Dermis microvascular lymphatic vessel endothelial cell (primary cell): ENCODE data around the gene ABLIM1. TPM values are rescaled to one million over a fixed set of nuclear protein-coding genes. Genes with fewer than 3 reads are reported as not detected.
A peak's percentile ranks its signal among the peaks of the same experiment; 100 is the strongest.

Experiments used
- DNase-seq, 2 donors: peaks; one replicate each; pipeline versions ENCODE4 v3.0.0 to v3.0.0-alpha.2; 2010; ENCODE audit warnings: low read depth in 2 of 2
- total RNA-seq: library from RNA; depleted of rRNA; stranded (reverse); fragments of >200 nt; gene quantifications from 2 replicates; pipeline ENCODE4 v1.2.1, GENCODE V29; 2014

Gene ABLIM1
- total RNA-seq, 1 donor from 2014 or later: 40.6 TPM

GRCh38 chr10:114412907-114413797, 244.9 kb downstream of the ABLIM1 start:
- peak in 1 of 2 donors; percentile 43 for DNase-seq

GRCh38 chr10:114408968-114409444, 249.1 kb downstream of the ABLIM1 start:
- no peak for DNase-seq

- DNase-seq: no peak
Measured at GRCh38 chr10:114408112-114408967, 249.7 kb downstream of the ABLIM1 start.

GRCh38 chr10:114406455-114406854, 251.6 kb downstream of the ABLIM1 start:
- DNase-seq: no peak

- DNase-seq: no peak
Measured at GRCh38 chr10:114405011-114405350, 253.1 kb downstream of the ABLIM1 start.

GRCh38 chr10:114404171-114405010, 253.7 kb downstream of the ABLIM1 start, which contains the start of gene AFAP1L2:
AFAP1L2 (minus strand) TSS chr10:114404502; CDS start chr10:114404455, 47 bp downstream.
- peak in 1 of 2 donors; percentile 30 for DNase-seq

GRCh38 chr10:114403541-114404161, 254.4 kb downstream of the ABLIM1 start:
- no peak for DNase-seq

GRCh38 chr10:114402871-114403540, 255.1 kb downstream of the ABLIM1 start:
- no peak for DNase-seq

GRCh38 chr10:114402233-114402632, 255.8 kb downstream of the ABLIM1 start:
- DNase-seq: no peak

- peak in 1 of 2 donors; percentile 45 for DNase-seq
Measured at GRCh38 chr10:114401195-114401791, 256.8 kb downstream of the ABLIM1 start.

- DNase-seq: no peak
Measured at GRCh38 chr10:114400091-114400490, 258.0 kb downstream of the ABLIM1 start.

- no peak for DNase-seq
Measured at GRCh38 chr10:114399576-114399975, 258.5 kb downstream of the ABLIM1 start.

- DNase-seq: no peak
Measured at GRCh38 chr10:114398587-114399331, 259.3 kb downstream of the ABLIM1 start.

- no peak for DNase-seq
Measured at GRCh38 chr10:114397651-114398145, 260.4 kb downstream of the ABLIM1 start.

GRCh38 chr10:114396464-114396863, 261.6 kb downstream of the ABLIM1 start:
- DNase-seq: no peak

GRCh38 chr10:114395366-114396022, 262.6 kb downstream of the ABLIM1 start:
- DNase-seq: no peak

GRCh38 chr10:114394531-114394930, 263.5 kb downstream of the ABLIM1 start:
- no peak for DNase-seq

GRCh38 chr10:114393886-114394285, 264.2 kb downstream of the ABLIM1 start:
- DNase-seq: no peak
